A673 (cell line): ENCODE data around the gene TCF3. TPM values are rescaled to one million over a fixed set of nuclear protein-coding genes. Genes with fewer than 3 reads are reported as not detected.

ENCODE experiments used
- BruUV-seq: library from RNA; stranded (reverse); fragments of 400-500 nt; replicated peaks from 2 replicates; lab custom pipeline; 2021; lab: Mats Ljungman, UMichigan
- CTCF ChIA-PET: fragments of 300-600 bp; sonication (Branson Sonifier 250); formaldehyde crosslinking; loops from one replicate; lab custom pipeline; 2022; ENCODE audit warnings: antibody characterized with exemption; lab: Charles Lee
- POLR2A ChIA-PET: fragments of 300-600 bp; sonication (Branson Sonifier 250); formaldehyde crosslinking; loops from one replicate; lab custom pipeline; 2022; ENCODE audit warnings: antibody characterized with exemption; ENCODE audit not compliant: low non-redundant PET; lab: Charles Lee
- DNase-seq: peaks from one replicate; pipeline ENCODE4 v3.0.0-alpha.2; 2015; ENCODE audit warnings: low spot score
- H3K27ac ChIP-seq: fragments of 200-600 bp; sonication (generic); 2 replicates; pipeline ENCODE4 v1.5.1; 2016; ENCODE audit warnings: mixed run types, low read depth, mild to moderate bottlenecking, mixed read lengths, antibody characterized with exemption, low read length; ENCODE audit not compliant: poor library complexity, severe bottlenecking
- H3K27me3 ChIP-seq: fragments of 200-600 bp; sonication (generic); replicated peaks from 2 replicates; pipeline ENCODE4 v1.6.1; 2017; ENCODE audit warnings: mixed run types, low read depth, mild to moderate bottlenecking, mixed read lengths, antibody characterized with exemption, low read length; ENCODE audit not compliant: insufficient read depth, poor library complexity
- H3K36me3 ChIP-seq: fragments of 200-600 bp; sonication (generic); 2 replicates; pipeline ENCODE4 v1.6.1; 2016; ENCODE audit warnings: mixed run types, mild to moderate bottlenecking, mixed read lengths, antibody characterized with exemption, low read length; ENCODE audit not compliant: insufficient read depth, poor library complexity, severe bottlenecking
- H3K4me1 ChIP-seq: fragments of 200-600 bp; sonication (generic); 2 replicates; pipeline ENCODE4 v1.6.1; 2017; ENCODE audit warnings: mixed run types, mild to moderate bottlenecking, mixed read lengths, antibody characterized with exemption, low read length; ENCODE audit not compliant: insufficient read depth, poor library complexity, severe bottlenecking
- H3K4me3 ChIP-seq: fragments of 200-600 bp; sonication (generic); 2 replicates; pipeline ENCODE4 v1.5.1; 2016; ENCODE audit warnings: low read depth, mixed run types, mild to moderate bottlenecking, mixed read lengths, low read length; ENCODE audit not compliant: poor library complexity, severe bottlenecking
- H3K9me3 ChIP-seq: fragments of 200-600 bp; sonication (generic); 2 replicates; pipeline ENCODE4 v1.6.1; 2016; ENCODE audit warnings: mixed run types, low read depth, mild to moderate bottlenecking, mixed read lengths, antibody characterized with exemption, low read length; ENCODE audit not compliant: poor library complexity, severe bottlenecking
- CTCF ChIP-seq: fragments of 300-800, 200-600 bp; sonication (generic); conservative IDR thresholded peaks from 2 replicates; pipeline ENCODE4 v1.5.1; 2017; ENCODE audit warnings: low read depth, mild to moderate bottlenecking, antibody characterized with exemption, low read length, moderate library complexity, mixed read lengths
- EZH2 ChIP-seq: fragments of 200-600 bp; sonication (generic); IDR thresholded peaks from 2 replicates; pipeline ENCODE4 v1.6.1; 2017; ENCODE audit warnings: borderline replicate concordance, low read depth, mild to moderate bottlenecking, mixed read lengths, antibody characterized with exemption, low read length; ENCODE audit not compliant: poor library complexity, severe bottlenecking
- intact Hi-C: fragments of 100-400 bp; cut with micrococcal nuclease; formaldehyde crosslinking; loops from one replicate; pipeline ENCODE4 v1.10.0; 2022; ENCODE audit not compliant: unreplicated experiment
- total RNA-seq: library from RNA; stranded (reverse); gene quantifications from 2 replicates; pipeline ENCODE4 v1.2.3, GENCODE V29; 2021

Gene TCF3
- total RNA-seq, 1 experiment from 2014 or later = 333 TPM

GRCh38 chr19:1630811-1631210 lies 21.6 kb downstream of the TCF3 start:
- CTCF ChIA-PET = no interaction called here
- H3K4me3 ChIP-seq = no peak overlapping the region
- H3K4me1 ChIP-seq = peaks cover 5% of the 10 kb centered on the region
- H3K27ac ChIP-seq = no peak overlapping the region
- intact Hi-C loops = no loop called here
- BruUV-seq = no TSS peak
- POLR2A ChIA-PET = no interaction called here
- no peaks in the 10 kb centered on the region for H3K27me3 ChIP-seq
- H3K36me3 ChIP-seq = peaks cover 64% of the 10 kb centered on the region
- no peak for TF ChIP-seq EZH2
- no peak for TF ChIP-seq CTCF
- no peak for DNase-seq
- no peaks in the 10 kb centered on the region for H3K9me3 ChIP-seq

GRCh38 chr19:1630012-1630411 lies 22.4 kb downstream of the TCF3 start:
- no TSS peak for BruUV-seq
- ChIA-PET POLR2A (no interaction called here), CTCF (no interaction called here)

GRCh38 chr19:1629256-1629808 lies 23.1 kb downstream of the TCF3 start:
- no peaks in the 10 kb centered on the region for H3K27me3 ChIP-seq
- H3K4me1 ChIP-seq = peaks cover 5% of the 10 kb centered on the region
- no peak for TF ChIP-seq EZH2
- no peak for TF ChIP-seq CTCF
- H3K27ac ChIP-seq = no peak overlapping the region
- CTCF ChIA-PET = no interaction called here
- BruUV-seq = TSS peak; percentile 22
- DNase-seq = no peak
- intact Hi-C loops = no loop called here
- no peak overlapping the region for H3K4me3 ChIP-seq
- H3K36me3 ChIP-seq = peaks cover 63% of the 10 kb centered on the region
- POLR2A ChIA-PET = no interaction called here
- no peaks in the 10 kb centered on the region for H3K9me3 ChIP-seq

More at GRCh38 chr19:1630012-1630411, 22.4 kb downstream of the TCF3 start:
- Histone ChIP-seq H3K4me1 (peaks cover 5% of the 10 kb centered on the region), H3K4me3 (no peak overlapping the region), H3K27ac (no peak overlapping the region), H3K9me3 (no peaks in the 10 kb centered on the region), H3K36me3 (peaks cover 63% of the 10 kb centered on the region), H3K27me3 (no peaks in the 10 kb centered on the region)
- no peak for DNase-seq
- intact Hi-C loops = no loop called here
- TF ChIP-seq CTCF (no peak), EZH2 (no peak)
